ENCODE measurements around the gene OPRD1.
"Not testable (repeated sequence)": the region's sequence is repeated elsewhere in the genome, so short reads cannot be mapped to it uniquely, and the experiment has no call there.

Gene OPRD1

DNA sequence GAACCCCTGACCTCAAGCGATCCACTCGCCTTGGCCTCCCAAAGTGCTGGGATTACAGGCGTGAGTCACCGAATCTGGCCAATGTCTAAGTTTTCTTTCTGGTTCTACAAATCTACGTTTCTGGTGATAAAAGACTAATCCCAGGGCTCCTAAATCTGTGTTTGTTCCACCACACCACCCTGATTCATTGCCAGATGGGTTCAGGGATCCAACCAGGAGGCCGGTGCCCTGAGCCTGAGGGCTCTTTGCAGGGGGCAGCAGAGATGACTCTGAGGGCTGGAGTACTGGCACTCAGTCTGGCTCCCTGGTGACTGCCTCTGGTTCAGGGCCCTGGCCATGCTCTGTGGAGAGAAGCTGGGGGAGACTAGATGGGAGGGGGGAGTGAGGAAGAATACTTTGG, 10.5 kb upstream of the OPRD1 start:
- no peak for DNase-seq (ENCODE audit: low read depth in 2 of 2)

DNA sequence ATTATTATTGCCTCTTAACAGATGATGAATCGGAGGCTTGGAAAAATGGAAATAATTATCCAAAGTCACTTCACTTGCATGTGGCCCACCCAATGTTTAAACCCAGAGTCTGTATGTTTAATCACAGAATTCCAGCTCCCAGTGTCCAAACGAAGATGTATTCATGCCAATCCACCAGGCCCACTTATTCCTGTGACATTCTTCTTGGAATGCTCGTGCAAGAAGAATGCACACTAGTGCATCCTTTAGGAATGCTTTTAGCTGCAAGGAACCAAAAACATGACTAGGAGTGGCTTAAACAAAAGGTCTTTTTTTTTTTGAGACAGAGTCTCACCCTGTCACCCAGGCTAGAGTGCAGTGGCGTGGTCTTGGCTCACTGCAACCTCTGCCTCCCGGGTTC, 8.9 kb upstream of the OPRD1 start:
- no peak for DNase-seq (ENCODE audit: low read depth in 2 of 2)

DNA sequence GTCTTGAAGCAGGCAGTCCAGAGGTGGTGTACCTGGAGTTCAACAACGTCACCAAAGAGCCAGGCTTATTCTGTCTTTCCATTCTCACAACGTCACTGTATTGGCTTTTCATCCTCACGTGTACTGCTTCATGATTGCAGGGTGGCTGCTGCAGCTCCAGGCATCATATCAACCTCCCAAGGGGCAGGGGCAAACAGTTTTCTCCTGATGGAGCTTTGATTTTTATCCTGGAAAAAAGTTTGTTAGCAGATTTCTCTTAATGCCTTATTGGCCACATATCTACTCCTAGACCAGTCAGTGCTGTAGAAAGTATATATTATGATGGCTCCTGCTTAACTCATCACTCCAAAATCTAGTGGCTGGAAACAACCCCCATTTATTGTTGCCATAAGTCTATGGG, 8.3 kb upstream of the OPRD1 start:
- DNase-seq (ENCODE audit: low read depth in 2 of 2): no peak

DNA sequence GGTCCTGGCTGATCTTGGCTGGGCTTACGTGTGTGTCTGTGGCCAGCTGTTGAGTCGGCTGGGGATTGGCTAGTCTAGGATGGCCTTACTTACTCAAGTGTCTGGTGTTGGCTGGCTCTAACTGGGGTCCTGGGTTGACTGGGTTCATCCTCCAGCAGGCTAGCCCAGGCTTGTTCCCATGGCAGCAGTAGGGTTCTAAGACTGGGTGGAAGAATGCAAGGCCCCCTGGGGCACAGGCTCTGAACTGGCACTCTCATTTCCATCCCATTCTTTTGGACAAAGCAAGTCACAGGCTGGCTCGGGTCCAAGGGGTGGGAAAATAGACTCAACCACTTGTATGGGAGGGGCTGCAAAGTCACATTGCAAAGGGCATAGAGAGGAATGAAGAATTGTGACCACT, 7.9 kb upstream of the OPRD1 start:
- no peak for DNase-seq (ENCODE audit: low read depth in 2 of 2)

DNA sequence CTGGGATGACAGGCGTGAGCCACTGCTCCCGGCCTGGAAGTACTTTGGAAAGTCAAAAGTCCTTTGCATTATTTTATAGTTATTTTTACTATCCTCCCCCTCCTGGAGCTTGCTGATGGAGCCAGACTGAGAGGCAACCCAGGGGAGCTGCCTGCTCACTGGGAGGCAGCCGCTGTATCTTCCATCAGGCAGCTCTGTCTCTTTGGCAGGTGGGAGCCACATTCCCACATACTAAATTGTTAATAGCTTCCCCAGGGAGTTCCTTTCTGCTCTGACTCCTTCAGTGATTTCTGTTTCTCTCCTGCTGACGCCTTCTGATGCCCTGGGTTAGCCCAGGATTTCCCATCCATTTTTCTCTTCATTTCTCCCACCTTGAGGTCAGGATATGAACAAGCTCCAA, 4.9 kb upstream of the OPRD1 start:
- no peak for DNase-seq (ENCODE audit: low read depth in 2 of 2)

DNA sequence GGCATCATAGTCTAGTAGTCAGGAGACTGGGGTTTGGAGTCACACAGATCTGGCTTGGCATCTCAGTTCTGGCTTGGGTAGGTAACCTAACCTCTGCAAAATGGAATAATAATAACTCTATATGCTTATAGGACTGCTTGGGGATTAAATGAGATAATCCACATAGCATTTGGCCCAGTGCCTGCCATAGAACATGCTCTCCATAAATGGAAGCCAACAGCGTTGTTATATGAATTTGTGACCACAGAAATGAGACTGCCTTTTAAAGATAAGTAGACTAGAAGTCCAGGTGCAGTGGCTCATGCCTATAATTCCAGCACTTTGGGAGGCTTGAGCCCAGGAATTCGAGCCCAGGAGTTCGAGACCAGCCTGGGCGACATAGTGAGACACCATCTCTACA, 4.0 kb upstream of the OPRD1 start:
- no peak for DNase-seq (ENCODE audit: low read depth in 2 of 2)

DNA sequence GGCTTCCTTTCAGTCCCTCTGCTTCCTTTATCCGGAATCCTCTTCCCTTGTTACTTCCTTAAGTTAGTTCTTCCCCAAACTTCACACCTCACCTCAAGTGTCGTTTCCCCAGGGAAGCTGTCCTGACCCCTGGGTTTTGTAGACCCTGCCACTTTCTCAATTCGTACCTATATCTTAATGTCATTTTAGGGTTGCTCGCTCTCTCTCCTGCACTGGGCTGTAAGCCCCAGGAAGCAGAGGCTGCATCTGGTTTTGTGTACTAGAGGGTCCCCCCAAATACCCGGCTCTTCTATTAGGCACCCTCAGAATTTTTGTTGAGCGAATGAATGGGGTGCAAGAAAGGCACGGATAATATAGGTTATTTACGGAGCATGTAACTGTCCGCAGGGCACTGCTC, 603 bp upstream of the OPRD1 start:
- DNase-seq (ENCODE audit: low read depth in 2 of 2): no peak

DNA sequence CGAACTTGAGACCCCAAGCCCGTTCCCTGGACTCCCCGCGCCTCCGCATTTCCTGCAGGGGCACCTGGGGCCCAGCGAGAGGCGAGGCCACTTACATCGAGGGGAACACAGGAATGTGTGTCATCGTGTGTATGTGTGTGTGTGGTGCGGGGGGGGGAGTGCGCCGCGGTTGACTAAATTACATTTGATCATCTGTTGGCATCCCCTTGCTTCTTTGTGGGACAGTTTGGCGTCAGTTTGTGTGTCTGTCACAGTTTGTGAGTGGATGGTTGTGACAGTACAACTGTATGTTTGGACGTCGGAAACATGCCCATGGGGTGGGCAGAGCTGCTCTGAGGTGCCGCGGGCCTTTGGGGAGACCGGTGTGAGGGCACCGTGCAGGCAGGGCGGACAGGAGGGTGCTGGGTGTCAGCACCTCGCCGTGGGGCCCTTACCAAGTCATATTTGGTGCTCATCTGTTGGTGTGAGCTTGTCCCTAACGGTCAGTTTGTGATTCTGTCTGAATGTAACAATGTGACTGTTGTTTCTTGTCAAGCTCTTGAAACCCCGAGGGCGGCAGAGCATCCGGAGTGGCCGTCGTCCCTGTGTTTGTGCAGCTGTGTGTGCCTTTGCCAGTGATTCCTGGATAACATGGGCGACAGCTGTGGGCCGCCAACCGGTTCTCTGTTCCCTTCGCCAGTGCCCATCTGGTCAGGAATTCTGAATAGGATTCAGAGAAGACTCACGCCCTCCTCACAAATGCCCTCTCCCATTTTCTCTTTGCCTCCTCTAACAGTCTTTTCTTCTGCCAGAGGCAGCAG, 899 bp downstream of the OPRD1 start:
- DNase-seq (ENCODE audit: low read depth in 2 of 2): no peak

DNA sequence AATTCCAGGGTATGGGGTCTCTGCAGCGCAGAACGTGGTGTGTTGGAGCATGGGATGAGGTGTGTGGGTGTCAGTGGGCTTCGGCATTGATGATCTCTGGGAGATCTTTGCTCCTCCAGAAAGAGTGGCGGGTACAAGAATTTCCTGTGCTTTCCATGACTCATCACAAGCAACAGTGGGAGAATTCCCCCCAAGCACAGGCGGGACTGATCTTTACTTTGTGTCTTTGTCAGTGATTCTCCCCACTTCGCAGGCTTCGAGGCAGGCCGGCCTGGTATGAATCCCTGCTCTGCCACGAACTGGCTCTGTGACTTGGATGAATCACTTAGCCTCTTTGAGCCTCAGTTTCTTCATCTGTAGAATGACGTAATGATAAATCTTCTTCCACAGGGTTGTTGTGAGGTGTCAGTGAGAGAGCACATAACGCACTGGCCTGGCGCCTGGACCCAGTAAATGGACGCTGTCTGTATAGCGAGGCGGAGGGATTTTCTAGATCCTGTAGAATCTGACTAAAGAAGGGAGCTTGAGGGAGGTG, 2.0 kb downstream of the OPRD1 start:
- no peak for DNase-seq (ENCODE audit: low read depth in 2 of 2)

DNA sequence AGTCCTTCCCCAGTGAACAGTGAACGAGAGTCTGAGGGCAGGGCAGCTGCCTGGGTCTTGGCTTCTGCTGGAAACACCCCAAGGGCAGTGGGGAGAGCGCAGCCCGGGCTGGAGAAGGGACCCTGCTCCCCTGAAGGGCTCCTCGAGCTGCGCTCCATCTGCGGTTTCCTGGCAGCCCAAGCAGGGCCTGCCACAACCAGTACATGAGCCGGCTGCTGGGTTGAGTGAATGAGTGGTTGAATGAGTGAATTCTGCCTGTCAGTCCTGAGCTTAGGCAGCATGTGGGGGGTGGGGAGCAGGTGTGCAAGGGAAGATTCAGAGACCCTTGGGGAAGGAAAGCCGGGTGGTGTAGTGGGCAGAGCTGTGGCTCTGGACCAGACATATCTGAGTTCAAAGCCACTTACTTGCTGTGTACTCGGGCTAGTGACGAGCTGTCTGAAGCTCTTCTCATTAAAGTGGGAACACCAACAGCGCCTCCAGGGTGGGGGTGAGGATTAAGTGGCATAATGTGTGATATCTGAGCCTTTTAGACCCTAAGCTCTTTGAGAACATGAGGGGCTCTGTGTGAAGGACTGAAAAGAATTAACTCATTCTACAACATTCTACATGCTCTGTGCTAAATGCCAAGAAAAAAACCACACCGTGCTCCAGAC, 3.7 kb downstream of the OPRD1 start:
- no peak for DNase-seq (ENCODE audit: low read depth in 2 of 2)

DNA sequence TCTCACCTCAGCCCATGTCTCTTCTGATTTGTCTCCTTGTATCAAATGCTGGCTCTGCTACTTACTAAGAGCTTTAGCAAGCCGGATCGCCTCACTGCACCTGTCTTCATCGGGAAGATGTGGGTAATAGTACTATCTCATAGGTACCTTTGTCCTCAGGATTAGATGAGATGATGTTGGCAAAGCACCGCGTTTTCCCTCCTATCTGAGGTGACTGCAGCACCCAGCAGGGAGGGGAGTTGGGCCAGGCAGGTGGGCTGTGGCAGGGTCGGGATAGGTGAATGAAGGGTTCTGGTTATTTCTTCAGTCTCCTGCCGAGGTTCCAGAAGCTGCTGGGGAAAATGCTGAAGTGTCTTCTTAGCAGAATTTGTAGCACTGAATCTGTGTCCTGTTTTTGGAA, 5.2 kb downstream of the OPRD1 start:
- DNase-seq (ENCODE audit: low read depth in 2 of 2): no peak

DNA sequence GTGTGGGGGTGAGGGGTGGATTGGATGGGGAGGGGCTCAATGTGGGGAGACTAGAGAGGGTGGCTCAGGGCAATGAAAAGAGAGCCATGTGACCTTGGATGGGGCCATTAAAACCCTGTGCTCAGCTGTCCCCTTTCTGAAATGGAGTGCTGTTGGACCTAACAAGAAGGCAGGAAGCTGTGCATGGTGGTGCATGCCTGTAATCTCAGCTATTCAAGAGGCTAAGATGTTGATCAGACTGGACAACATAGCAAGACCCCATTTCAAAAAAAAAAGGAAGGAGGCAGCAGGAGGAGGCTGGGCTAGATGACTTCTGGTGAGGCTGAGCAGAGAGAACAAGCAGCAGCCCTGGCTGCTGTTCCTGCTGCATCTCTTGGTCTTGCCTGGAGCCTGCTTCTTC, 7.0 kb downstream of the OPRD1 start:
- no peak for DNase-seq (ENCODE audit: low read depth in 2 of 2)

DNA sequence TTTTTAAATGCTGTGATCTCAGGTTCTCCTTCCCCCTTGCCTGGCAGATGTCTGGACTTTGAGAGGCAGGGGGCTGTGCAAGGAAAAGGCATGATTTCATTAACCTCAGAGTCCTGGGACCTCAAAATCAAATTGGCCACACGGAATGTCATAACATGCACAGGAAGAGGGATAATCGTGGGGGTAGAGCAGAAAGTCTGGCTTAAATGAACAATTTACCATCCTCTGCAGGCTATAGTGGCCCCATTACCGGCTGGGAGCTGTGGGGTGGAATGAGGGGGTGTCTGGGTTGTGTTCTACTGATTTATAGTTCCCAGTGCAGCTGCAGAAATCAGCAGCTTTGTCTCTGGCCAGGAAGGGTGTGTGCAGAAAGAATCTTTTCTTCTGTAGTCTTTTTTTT, 10.8 kb downstream of the OPRD1 start:
- DNase-seq (ENCODE audit: low read depth in 2 of 2): no peak

DNA sequence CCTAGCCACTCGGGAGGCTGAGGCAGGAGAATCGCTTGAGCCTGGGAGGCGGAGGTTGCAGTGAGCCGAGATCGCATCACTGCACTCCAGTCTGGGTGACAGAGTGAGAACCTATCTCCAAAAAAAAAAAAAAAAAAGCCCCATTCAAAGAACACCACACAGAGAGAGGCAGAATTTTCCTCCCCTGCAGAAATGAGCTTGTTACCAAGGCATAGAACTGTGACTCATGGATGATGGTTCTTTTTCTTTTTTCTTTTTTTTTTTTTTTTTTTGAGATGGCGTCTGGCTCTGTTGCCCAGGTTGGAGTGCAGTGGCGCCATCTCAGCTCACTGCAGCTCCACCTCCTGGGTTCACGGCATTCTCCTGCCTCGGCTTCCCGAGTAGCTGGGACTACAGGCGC, 12.1 kb downstream of the OPRD1 start:
- not testable (repeated sequence) for DNase-seq (ENCODE audit: low read depth in 2 of 2)

DNA sequence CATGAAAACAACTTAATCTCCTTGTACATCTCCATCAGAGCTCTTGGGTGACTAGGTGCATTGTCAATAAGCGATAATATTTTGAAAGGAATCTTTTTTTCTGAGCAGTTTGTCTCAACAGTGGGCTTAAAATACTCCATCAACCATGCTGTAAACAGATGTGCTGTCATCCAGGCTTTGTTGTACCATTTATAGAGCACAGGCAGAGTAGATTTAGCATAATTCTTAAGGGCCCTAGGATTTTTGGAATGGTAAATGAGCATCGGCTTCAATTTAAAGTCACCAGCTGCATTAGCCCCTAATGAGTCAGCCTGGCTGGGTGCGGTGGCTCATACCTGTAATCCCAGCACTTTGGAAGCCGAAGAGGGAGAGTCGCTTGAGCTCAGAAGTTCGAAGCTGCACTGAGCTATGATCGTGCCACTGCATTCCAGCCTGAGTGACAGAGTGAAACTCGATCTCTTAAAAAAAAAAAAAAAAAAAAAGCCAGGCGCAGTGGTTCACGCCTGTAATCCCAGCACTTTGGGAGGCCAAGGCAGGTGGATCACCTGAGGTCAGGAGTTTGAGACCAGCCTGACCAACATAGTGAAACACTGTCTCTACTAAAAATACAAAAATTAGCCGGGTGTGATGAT, 16.4 kb downstream of the OPRD1 start:
- DNase-seq (ENCODE audit: low read depth in 2 of 2): not testable (repeated sequence)

DNA sequence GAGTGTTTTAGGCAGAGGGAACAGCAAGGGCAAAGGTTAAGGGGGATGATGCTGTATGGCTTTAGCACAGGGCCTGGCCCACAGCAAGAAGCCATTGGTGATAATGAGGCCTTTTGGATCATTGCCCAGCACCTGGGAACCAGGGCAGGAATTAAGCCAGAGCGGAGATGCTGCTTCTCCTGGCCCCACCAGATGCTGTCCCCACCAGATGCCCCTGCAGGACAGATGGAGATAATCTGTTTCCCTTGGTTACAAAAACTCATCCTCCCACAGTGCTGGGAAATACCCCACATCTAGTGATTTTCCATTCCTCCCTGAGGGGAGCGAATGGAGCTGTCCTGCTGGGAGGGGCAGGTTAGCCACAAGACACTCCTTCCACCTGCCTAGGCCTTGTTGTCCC, 18.8 kb downstream of the OPRD1 start:
- no peak for DNase-seq (ENCODE audit: low read depth in 2 of 2)

DNA sequence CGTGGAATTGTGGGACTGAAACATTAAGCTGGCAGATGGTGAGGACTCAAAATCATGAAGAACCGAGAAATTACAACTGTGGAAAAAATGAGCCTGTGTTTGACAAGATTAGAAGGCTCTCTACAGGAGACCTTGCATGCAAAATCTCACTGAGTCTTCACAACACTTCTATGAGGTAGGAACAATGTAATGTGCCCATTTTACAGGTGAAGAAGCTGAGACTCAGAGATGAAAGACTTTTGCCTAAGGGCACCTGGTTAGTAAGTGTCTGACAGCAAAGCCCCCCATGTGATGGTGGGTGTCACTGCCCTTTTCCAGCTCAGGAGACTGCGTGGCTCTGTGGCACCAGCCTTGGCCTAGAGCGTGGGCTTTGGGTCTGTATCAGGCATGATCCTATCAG, 21.0 kb downstream of the OPRD1 start:
- no peak for DNase-seq (ENCODE audit: low read depth in 2 of 2)

DNA sequence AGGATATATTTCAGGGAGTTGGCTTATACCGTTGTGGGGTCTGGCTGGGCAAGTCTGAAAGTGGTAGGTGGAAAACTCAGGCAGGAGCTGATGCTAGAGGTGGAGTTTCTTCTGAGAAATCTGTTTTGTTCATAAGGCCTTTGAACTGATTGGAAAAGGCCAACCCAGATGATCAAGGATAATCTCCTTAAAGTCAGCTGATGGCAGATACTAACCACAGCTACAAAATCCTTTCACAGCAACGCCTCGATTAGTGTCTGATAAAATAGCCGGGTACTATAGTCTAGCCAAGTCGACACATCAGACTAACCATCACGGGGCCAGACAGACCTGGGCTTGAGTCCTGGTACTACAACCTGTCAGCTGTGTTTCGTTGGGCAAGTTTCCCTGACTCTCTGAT, 21.4 kb downstream of the OPRD1 start:
- no peak for DNase-seq (ENCODE audit: low read depth in 2 of 2)

DNA sequence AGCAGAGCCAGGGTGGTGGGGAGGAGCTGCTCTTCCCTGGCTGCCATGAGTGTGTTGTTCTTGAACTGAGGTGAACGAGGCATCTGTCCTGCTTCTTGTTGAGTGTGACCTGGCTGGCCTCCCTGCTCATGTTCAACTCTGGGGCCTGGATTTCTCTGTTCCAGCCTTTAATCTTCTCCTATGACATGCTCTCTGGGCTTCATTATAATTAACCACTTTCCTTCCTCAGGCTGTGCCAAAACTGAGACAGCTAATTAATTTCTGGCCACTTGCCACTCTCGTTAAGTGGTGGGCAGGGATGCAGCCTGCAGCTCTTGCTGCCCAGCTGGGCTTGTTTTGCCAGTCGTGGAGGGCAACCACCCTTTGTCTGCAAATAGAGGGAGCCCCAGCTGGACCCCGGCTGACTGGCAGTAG, 23.3 kb downstream of the OPRD1 start:
- DNase-seq (ENCODE audit: low read depth in 2 of 2): no peak

DNA sequence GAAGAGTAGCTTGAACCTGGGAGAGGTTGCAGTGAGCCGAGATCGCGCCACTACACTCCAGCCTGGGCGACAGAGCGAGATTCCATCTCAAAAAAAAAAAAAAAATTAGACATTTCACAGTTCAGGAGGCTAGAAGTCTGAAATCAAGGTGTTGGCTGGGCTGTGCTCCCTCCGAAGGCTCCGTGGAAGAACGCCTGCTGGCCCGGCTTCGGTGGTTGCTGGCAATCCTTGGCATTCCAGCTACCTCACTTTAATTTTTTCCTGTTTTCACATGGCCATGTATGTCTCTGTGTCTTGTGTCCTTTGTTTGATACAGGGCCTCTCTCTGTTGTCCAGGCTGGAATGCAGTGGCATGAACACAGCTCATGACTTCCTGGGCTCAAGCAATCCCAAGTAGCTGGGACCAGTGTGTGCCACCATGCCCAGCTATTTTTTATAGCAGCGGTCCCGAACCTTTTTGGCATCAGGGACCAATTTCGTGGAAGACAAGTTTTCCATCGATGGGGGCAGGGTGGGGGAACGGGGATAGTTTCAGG, 24.5 kb downstream of the OPRD1 start:
- DNase-seq (ENCODE audit: low read depth in 2 of 2): no peak

DNA sequence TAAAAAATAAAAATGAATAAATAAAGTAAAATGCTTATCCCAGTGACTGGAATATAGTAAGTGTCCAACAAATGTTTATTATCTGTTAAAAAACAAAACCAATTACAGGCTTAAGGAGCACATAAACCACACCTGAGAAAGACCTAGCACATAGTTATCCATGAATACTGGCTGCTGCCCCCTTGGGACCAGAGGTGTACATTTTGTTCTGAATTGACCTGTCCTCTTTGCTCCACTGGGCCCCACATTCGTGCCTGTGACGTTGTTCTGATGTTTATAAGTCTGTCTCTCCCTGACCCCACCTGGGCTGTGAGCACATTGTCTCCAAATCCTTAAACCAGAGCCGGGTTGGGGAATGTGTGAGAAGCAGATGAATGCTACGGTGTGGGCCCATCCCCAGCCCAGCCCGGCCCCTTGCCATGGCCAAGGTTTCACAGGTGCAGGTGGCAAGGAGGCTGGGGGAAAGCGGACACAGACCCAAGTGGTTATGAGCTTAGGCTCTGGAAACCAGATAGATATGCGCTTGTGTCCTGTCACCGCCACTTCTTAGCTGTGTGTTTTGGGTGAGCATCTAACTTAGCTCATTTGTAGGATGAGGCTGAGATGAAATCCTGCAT, 29.1 kb downstream of the OPRD1 start:
- no peak for DNase-seq (ENCODE audit: low read depth in 2 of 2)
